GM13977 (cell line): ENCODE measurements around the gene TUBB4A.
A peak's percentile ranks its signal among the peaks of the same experiment; 100 is the strongest.
"Not testable (repeated sequence)": the region's sequence is repeated elsewhere in the genome, so short reads cannot be mapped to it uniquely, and the experiment has no call there.

Experiments
- DNase-seq: peaks from one replicate; pipeline ENCODE4 v3.0.0; 2012; ENCODE audit warnings: low spot score
- CTCF ChIP-seq: IDR thresholded peaks from 2 replicates; pipeline ENCODE4 v1.5.1; 2012; ENCODE audit warnings: mild to moderate bottlenecking, control low read depth; ENCODE audit not compliant: insufficient read depth; ENCODE audit errors: extremely low read depth, missing control alignments
- in situ Hi-C: fragments of 300-500 bp; cut with MboI; formaldehyde crosslinking; loops from one replicate; pipeline ENCODE4 v1.12.0; 2022; ENCODE audit warnings: low sequenced_read_pairs, low pct_unique_long_range_greater_than_20kb, mixed read lengths, inconsistent platforms; ENCODE audit not compliant: unreplicated experiment

TUBB4A gene

GRCh38 chr19:6516018-6516658, 14.0 kb upstream of the TUBB4A start:
- peak; percentile 93 for DNase-seq
- no peak for TF ChIP-seq CTCF
- in situ Hi-C loops, result loop anchor here (5.0 to 25.0 kb wide), 2 partner anchors 116 to 346 kb away; no protein-coding TSS in a partner anchor

- no peak for TF ChIP-seq CTCF
- in situ Hi-C loops, result loop anchor here (5.0 to 25.0 kb wide), 2 partner anchors 117 to 347 kb away; no protein-coding TSS in a partner anchor
- no peak for DNase-seq
Observed at GRCh38 chr19:6514926-6515544, 12.9 kb upstream of the TUBB4A start.

- peak; percentile 2 for DNase-seq
- TF ChIP-seq CTCF, result no peak
- in situ Hi-C loops, result loop anchor here (25.0 kb wide), 1 partner anchor 348 kb away; no protein-coding TSS in a partner anchor
Observed at GRCh38 chr19:6514089-6514488, 12.0 kb upstream of the TUBB4A start.

- TF ChIP-seq CTCF, result no peak
- peak; percentile 2 for DNase-seq
- in situ Hi-C loops, result loop anchor here (25.0 kb wide), 1 partner anchor 352 kb away; no protein-coding TSS in a partner anchor
Observed at GRCh38 chr19:6510618-6511017, 8.5 kb upstream of the TUBB4A start.

- in situ Hi-C loops, result loop anchor here (25.0 kb wide), 1 partner anchor 353 kb away; no protein-coding TSS in a partner anchor
- no peak for TF ChIP-seq CTCF
- no peak for DNase-seq
Observed at GRCh38 chr19:6509118-6509971, 7.2 kb upstream of the TUBB4A start.

GRCh38 chr19:6508028-6508771, 6.1 kb upstream of the TUBB4A start:
- not testable (repeated sequence) for DNase-seq
- in situ Hi-C loops, result loop anchor here (25.0 kb wide), 1 partner anchor 354 kb away; no protein-coding TSS in a partner anchor
